BLaER1 treated with 17β-estradiol and CSF1 and Interleukin-3, amounts not matched to agents 10 nM and 100 nM (cell line): ENCODE data around the gene PXK.
"Not testable (repeated sequence)": the region's sequence is repeated elsewhere in the genome, so short reads cannot be mapped to it uniquely, and the experiment has no call there.

Experiments used
- H3K27ac ChIP-seq, 11 experiments: shearing (Covaris generic); formaldehyde crosslinking; 2 replicates each; pipeline ENCODE4 v1.8.1; 2022
- H3K27me3 ChIP-seq, 11 experiments: shearing (Covaris generic); formaldehyde crosslinking; 2 replicates each; pipeline ENCODE4 v1.8.1; 2022
- H3K36me3 ChIP-seq, 11 experiments: shearing (Covaris generic); formaldehyde crosslinking; 2 replicates each; pipeline ENCODE4 v1.8.1; 2022
- H3K4me1 ChIP-seq, 10 experiments: shearing (Covaris generic); formaldehyde crosslinking; 2 replicates each; pipeline ENCODE4 v1.8.1; 2022
- H3K4me2 ChIP-seq, 11 experiments: shearing (Covaris generic); formaldehyde crosslinking; 2 replicates each; pipeline ENCODE4 v1.8.1; 2022
- H3K4me3 ChIP-seq, 10 experiments: shearing (Covaris generic); formaldehyde crosslinking; 2 replicates each; pipeline ENCODE4 v1.8.1; 2022
- H3K9ac ChIP-seq, 11 experiments: shearing (Covaris generic); formaldehyde crosslinking; 2 replicates each; pipeline ENCODE4 v1.8.1; 2022
- H3K9me3 ChIP-seq, 11 experiments: shearing (Covaris generic); formaldehyde crosslinking; replicated peaks in 1 of 11; 2 replicates each; pipeline ENCODE4 v1.8.1; 2022
- H4K20me1 ChIP-seq, 11 experiments: shearing (Covaris generic); formaldehyde crosslinking; 2 replicates each; pipeline ENCODE4 v1.8.1; 2022
- Cebpa-rat ChIP-seq, 11 experiments: shearing (Covaris generic); IDR thresholded peaks; 2 replicates each; pipeline ENCODE4 v1.8.1; 2022

The PXK gene

DNA sequence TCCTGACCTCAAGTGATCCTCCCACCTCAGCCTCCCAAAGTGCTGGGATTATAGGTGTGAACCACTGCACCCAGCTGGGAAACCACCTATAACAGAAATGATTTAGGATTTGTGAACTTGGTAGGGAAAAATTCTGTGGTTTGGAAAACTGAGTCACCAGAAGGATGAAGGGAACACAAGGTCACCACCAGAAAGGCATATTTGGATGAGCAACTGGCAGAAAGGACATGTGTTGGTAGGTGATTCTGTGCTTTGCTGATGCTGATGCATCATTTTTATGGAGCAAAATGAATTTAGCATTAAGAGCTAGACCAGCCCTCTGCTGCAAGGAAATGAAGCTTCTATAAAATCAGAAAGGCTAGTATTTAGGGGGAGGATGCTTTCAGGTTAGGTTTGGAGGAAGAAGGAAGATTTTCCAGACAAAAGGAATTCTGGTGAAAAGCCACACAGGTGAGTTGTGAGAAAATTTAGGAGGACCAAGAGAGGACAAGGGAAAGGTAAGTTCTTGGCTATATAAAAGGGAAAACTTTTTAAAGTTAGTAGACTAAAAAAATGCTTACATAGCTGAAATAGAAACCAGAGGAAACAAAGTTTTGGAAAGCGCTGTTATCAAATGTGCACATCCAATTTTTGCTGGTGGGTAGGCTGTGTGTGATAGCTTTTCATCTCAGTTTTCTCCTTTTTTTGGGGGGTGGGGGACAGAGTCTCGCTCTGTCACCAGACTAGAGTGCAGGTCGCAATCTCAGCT, 3.6 kb downstream of the PXK start:
- peaks cover 56 to 73% (median 69%) of the 10 kb centered on the region in 10 experiments for H3K4me1 ChIP-seq
- H3K9me3 ChIP-seq: peaks cover 0 to 10% (median 0%) of the 10 kb centered on the region in 11 experiments; a peak in 5 of 22 replicates
- H3K36me3 ChIP-seq: peaks cover 14 to 54% (median 53%) of the 10 kb centered on the region in 11 experiments; a peak in 21 of 22 replicates
- H3K27me3 ChIP-seq: no peaks in the 10 kb centered on the region
- H3K4me2 ChIP-seq: peak overlapping the region; percentile 77 to 98 (median 96)
- TF ChIP-seq Cebpa-rat (IDR thresholded peaks at IDR 0.05): no peak
- H3K9ac ChIP-seq: peak overlapping the region; percentile 92 to 98 (median 96); a peak in 21 of 22 replicates
- H3K4me3 ChIP-seq: peak overlapping the region in 9 of 10 experiments; percentile 30 to 98 (median 95); a peak in 15 of 20 replicates
- H4K20me1 ChIP-seq: peaks cover 0 to 15% (median 6%) of the 10 kb centered on the region in 11 experiments; a peak in 9 of 22 replicates
- H3K27ac ChIP-seq: peak overlapping the region; percentile 33 to 99 (median 95); a peak in 21 of 22 replicates

DNA sequence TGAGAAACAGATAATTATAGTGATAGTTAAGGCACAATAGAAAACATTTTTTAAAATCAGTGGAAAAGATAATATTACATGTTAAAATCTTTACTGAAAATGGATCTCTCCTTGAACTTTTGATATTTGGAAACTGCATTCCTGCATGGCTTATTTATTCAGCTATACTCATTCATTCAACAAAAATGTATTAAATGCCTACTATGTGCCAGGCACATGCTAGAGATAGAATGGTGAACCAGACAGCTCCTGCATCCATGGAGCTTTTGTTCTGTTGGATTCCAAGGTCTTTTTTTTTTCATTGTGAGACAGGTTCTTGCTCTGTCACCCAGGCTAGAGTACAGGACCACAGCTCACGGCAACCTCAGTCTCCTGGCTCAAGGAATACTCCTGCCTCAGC, 4.5 kb downstream of the PXK start:
- H3K27ac ChIP-seq: peak overlapping the region; percentile 24 to 99 (median 95); a peak in 21 of 22 replicates
- H3K4me1 ChIP-seq: peaks cover 55 to 73% (median 67%) of the 10 kb centered on the region in 10 experiments
- peaks cover 0 to 10% (median 0%) of the 10 kb centered on the region in 11 experiments; a peak in 5 of 22 replicates for H3K9me3 ChIP-seq
- peak overlapping the region in 10 of 11 experiments; percentile 32 to 98 (median 96); a peak in 11 of 22 replicates for H3K9ac ChIP-seq
- TF ChIP-seq Cebpa-rat (IDR thresholded peaks at IDR 0.05): no peak
- peak overlapping the region in 6 of 10 experiments; percentile 77 to 98 (median 96); a peak in 10 of 20 replicates for H3K4me3 ChIP-seq
- peaks cover 16 to 63% (median 62%) of the 10 kb centered on the region in 11 experiments; a peak in 21 of 22 replicates for H3K36me3 ChIP-seq
- H3K27me3 ChIP-seq: no peaks in the 10 kb centered on the region
- H4K20me1 ChIP-seq: peaks cover 0 to 24% (median 10%) of the 10 kb centered on the region in 11 experiments; a peak in 10 of 22 replicates
- H3K4me2 ChIP-seq: peak overlapping the region; percentile 77 to 98 (median 96); a peak in 21 of 22 replicates

- H3K9ac ChIP-seq, H3K4me3 ChIP-seq, H3K27me3 ChIP-seq: not testable (repeated sequence)
- Histone ChIP-seq H3K36me3 (peaks cover 33 to 83% (median 81%) of the 10 kb centered on the region in 11 experiments), H3K9me3 (peaks cover 0 to 25% (median 5%) of the 10 kb centered on the region in 11 experiments; a peak in 10 of 22 replicates), H4K20me1 (peaks cover 5 to 44% (median 26%) of the 10 kb centered on the region in 11 experiments; a peak in 15 of 22 replicates), H3K4me1 (peaks cover 62 to 89% (median 83%) of the 10 kb centered on the region in 10 experiments), H3K4me2 (peak overlapping the region in 8 of 11 experiments; percentile 77 to 98 (median 96); a peak in 8 of 22 replicates), H3K27ac (peak overlapping the region in 2 of 11 experiments; percentile 94 to 95; a peak in 5 of 22 replicates)
Measured at GRCh38 chr3:58339146-58339545, 6.5 kb downstream of the PXK start.

GRCh38 chr3:58340594-58341244, 8.0 kb downstream of the PXK start:
- Histone ChIP-seq H3K36me3 (peaks cover 36 to 98% (median 94%) of the 10 kb centered on the region in 11 experiments), H3K4me3 (no peak overlapping the region), H3K9ac (no peak overlapping the region; a peak in 1 of 22 replicates), H3K9me3 (peaks cover 0 to 25% (median 5%) of the 10 kb centered on the region in 11 experiments; a peak in 10 of 22 replicates), H3K4me1 (peaks cover 74 to 100% (median 94%) of the 10 kb centered on the region in 10 experiments), H3K4me2 (peak overlapping the region; percentile 25 to 96 (median 43); a peak in 21 of 22 replicates), H3K27me3 (no peaks in the 10 kb centered on the region), H3K27ac (peak overlapping the region in 9 of 11 experiments; percentile 12 to 52 (median 33); a peak in 14 of 22 replicates), H4K20me1 (peaks cover 11 to 55% (median 32%) of the 10 kb centered on the region in 11 experiments; a peak in 15 of 22 replicates)
- no peak for TF ChIP-seq Cebpa-rat (IDR thresholded peaks at IDR 0.05)

- Histone ChIP-seq H3K9me3 (peaks cover 0 to 29% (median 5%) of the 10 kb centered on the region in 11 experiments; a peak in 11 of 22 replicates), H3K4me1 (peaks cover 74 to 100% (median 94%) of the 10 kb centered on the region in 10 experiments), H3K27me3 (no peaks in the 10 kb centered on the region), H3K4me3 (no peak overlapping the region), H3K9ac (no peak overlapping the region; a peak in 1 of 22 replicates), H4K20me1 (peaks cover 11 to 61% (median 37%) of the 10 kb centered on the region in 11 experiments; a peak in 15 of 22 replicates), H3K4me2 (peak overlapping the region; percentile 25 to 96 (median 43); a peak in 19 of 22 replicates), H3K27ac (peak overlapping the region in 9 of 11 experiments; percentile 12 to 52 (median 33); a peak in 11 of 22 replicates), H3K36me3 (peaks cover 36 to 100% (median 96%) of the 10 kb centered on the region in 11 experiments)
- TF ChIP-seq Cebpa-rat (IDR thresholded peaks at IDR 0.05): no peak
Measured at GRCh38 chr3:58341376-58341775, 8.7 kb downstream of the PXK start.

- TF ChIP-seq Cebpa-rat (IDR thresholded peaks at IDR 0.05): no peak
- Histone ChIP-seq H4K20me1 (peaks cover 11 to 61% (median 37%) of the 10 kb centered on the region in 11 experiments; a peak in 15 of 22 replicates), H3K4me2 (peak overlapping the region in 8 of 11 experiments; percentile 1 to 96 (median 50); a peak in 9 of 22 replicates), H3K27ac (peak overlapping the region in 6 of 11 experiments; percentile 4 to 46 (median 23); a peak in 3 of 22 replicates), H3K4me1 (peaks cover 69 to 98% (median 91%) of the 10 kb centered on the region in 10 experiments), H3K9me3 (peaks cover 0 to 30% (median 5%) of the 10 kb centered on the region in 11 experiments; a peak in 11 of 22 replicates), H3K4me3 (0 out of 20 replicates have a peak overlapping the region, but pooled peaks of 1 of the 10 experiments have one; percentile 2), H3K9ac (no peak overlapping the region), H3K27me3 (no peaks in the 10 kb centered on the region), H3K36me3 (peaks cover 36 to 98% (median 94%) of the 10 kb centered on the region in 11 experiments)
Measured at GRCh38 chr3:58342676-58343075, 10.0 kb downstream of the PXK start.

- H3K27me3 ChIP-seq: no peaks in the 10 kb centered on the region
- peak overlapping the region; percentile 22 to 69 (median 59); a peak in 19 of 22 replicates for H3K4me2 ChIP-seq
- TF ChIP-seq Cebpa-rat (IDR thresholded peaks at IDR 0.05): no peak
- H3K9me3 ChIP-seq: peaks cover 0 to 21% (median 5%) of the 10 kb centered on the region in 11 experiments; a peak in 10 of 22 replicates
- H3K9ac ChIP-seq: no peak overlapping the region
- H3K4me1 ChIP-seq: peaks cover 78 to 98% (median 94%) of the 10 kb centered on the region in 10 experiments
- H3K36me3 ChIP-seq: peaks cover 27 to 82% (median 79%) of the 10 kb centered on the region in 11 experiments
- no peak overlapping the region; a peak in 1 of 20 replicates for H3K4me3 ChIP-seq
- H3K27ac ChIP-seq: peak overlapping the region in 9 of 11 experiments; percentile 46 to 69 (median 65); a peak in 14 of 22 replicates
- peaks cover 11 to 83% (median 37%) of the 10 kb centered on the region in 11 experiments; a peak in 15 of 22 replicates for H4K20me1 ChIP-seq
Measured at GRCh38 chr3:58345457-58345856, 12.8 kb downstream of the PXK start.

DNA sequence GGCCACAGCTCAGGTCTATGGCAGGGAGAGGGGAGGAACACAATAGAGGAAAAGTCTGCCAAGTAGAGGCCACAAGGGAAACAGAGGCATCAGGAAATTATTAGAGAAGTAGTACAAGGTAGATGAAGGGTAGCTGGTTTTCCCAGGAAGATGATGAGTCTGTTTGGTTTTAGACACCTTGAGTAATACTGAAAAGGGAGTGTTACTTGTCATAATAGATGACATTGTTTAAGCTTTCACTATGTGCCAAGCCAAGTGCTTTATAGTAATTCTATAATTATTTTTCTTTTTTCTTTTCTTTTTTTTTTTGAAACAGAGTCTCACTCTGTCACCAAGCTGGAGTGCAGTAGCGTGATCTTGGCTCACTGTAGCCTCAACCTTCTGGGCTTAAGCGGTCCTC, 13.7 kb downstream of the PXK start:
- Histone ChIP-seq H3K4me3 (no peak overlapping the region; a peak in 1 of 20 replicates), H3K4me1 (peaks cover 78 to 98% (median 94%) of the 10 kb centered on the region in 10 experiments), H3K4me2 (peak overlapping the region; percentile 19 to 69 (median 58); a peak in 21 of 22 replicates), H3K9ac (peak overlapping the region in 1 of 11 experiments; percentile 9; a peak in 1 of 22 replicates), H3K36me3 (peaks cover 27 to 73% (median 70%) of the 10 kb centered on the region in 11 experiments), H3K9me3 (peaks cover 0 to 21% (median 5%) of the 10 kb centered on the region in 11 experiments; a peak in 10 of 22 replicates), H4K20me1 (peaks cover 11 to 78% (median 37%) of the 10 kb centered on the region in 11 experiments; a peak in 15 of 22 replicates), H3K27ac (peak overlapping the region in 8 of 11 experiments; percentile 17 to 68 (median 61); a peak in 11 of 22 replicates), H3K27me3 (no peaks in the 10 kb centered on the region)
- TF ChIP-seq Cebpa-rat (IDR thresholded peaks at IDR 0.05): no peak
